IMR-90 (cell line): ENCODE data around the gene DDI2. TPM values are rescaled to one million over a fixed set of nuclear protein-coding genes. Genes with fewer than 3 reads are reported as not detected.

Experiments used
- ATAC-seq: fragments of 200-7000 bp; cut with Tn5 transposase; 2 replicates; pipeline ENCODE4 v1.9.1; 2020; ENCODE audit warnings: low read depth, mild to moderate bottlenecking, moderate library complexity
- BruUV-seq: library from RNA; stranded (reverse); fragments of 400-500 nt; replicated peaks from 2 replicates; lab custom pipeline; 2021; lab: Mats Ljungman, UMichigan
- CTCF ChIA-PET: fragments of 300-600 bp; formaldehyde crosslinking; extraction: SDS; loops from one replicate; lab custom pipeline; 2021; ENCODE audit warnings: antibody characterized with exemption; lab: Yijun Ruan, JAX
- POLR2A ChIA-PET: fragments of 300-600 bp; sonication (Branson Sonifier 250); formaldehyde crosslinking; loops from one replicate; lab custom pipeline; 2022; ENCODE audit warnings: antibody characterized with exemption; ENCODE audit not compliant: unreplicated experiment; lab: Charles Lee
- DNase-seq: peaks from one replicate; pipeline ENCODE4 v3.0.0; 2013
- H2AFZ ChIP-seq: replicated peaks from 2 replicates; pipeline ENCODE3; 2013; ENCODE audit warnings: low read length, mild to moderate bottlenecking; ENCODE audit not compliant: poor library complexity
- H2AK5ac ChIP-seq: 2 replicates; pipeline ENCODE4 v1.6.1; 2013; ENCODE audit warnings: low read depth, low read length, inconsistent platforms
- H2AK9ac ChIP-seq: replicated peaks from 2 replicates; pipeline ENCODE3; 2013; ENCODE audit warnings: mild to moderate bottlenecking, low read depth, low read length, moderate library complexity; ENCODE audit not compliant: poor library complexity
- H2BK120ac ChIP-seq: 2 replicates; pipeline ENCODE4 v1.6.1; 2013; ENCODE audit warnings: low read depth, low read length, inconsistent platforms
- H2BK15ac ChIP-seq: 3 replicates; pipeline ENCODE4 v1.6.1; 2013; ENCODE audit warnings: low read depth, low read length, inconsistent platforms
- H2BK20ac ChIP-seq: 2 replicates; pipeline ENCODE4 v1.6.1; 2013; ENCODE audit warnings: low read depth, mild to moderate bottlenecking, inconsistent platforms, low read length, moderate library complexity
- H2BK5ac ChIP-seq: 2 replicates; pipeline ENCODE4 v1.6.1; 2013; ENCODE audit warnings: mild to moderate bottlenecking, low read depth, low read length, inconsistent platforms; ENCODE audit not compliant: poor library complexity, severe bottlenecking
- H3K14ac ChIP-seq: replicated peaks from 2 replicates; pipeline ENCODE4 v1.6.1; 2013; ENCODE audit warnings: low read depth, low read length, inconsistent platforms
- H3K18ac ChIP-seq: 2 replicates; pipeline ENCODE4 v1.6.1; 2013; ENCODE audit warnings: low read depth, low read length, control low read depth
- H3K23ac ChIP-seq: 2 replicates; pipeline ENCODE4 v1.6.1; 2013; ENCODE audit warnings: low read depth, low read length, inconsistent platforms
- H3K27ac ChIP-seq: 2 replicates; pipeline ENCODE4 v1.5.1; 2013; ENCODE audit warnings: mild to moderate bottlenecking, control low read depth, low read length; ENCODE audit not compliant: insufficient read depth
- H3K27me3 ChIP-seq: 2 replicates; pipeline ENCODE4 v1.6.1; 2013; ENCODE audit warnings: low read length; ENCODE audit not compliant: control insufficient read depth, insufficient read depth
- H3K36me3 ChIP-seq: 2 replicates; pipeline ENCODE4 v1.6.1; 2013; ENCODE audit warnings: low read length, mixed read lengths; ENCODE audit not compliant: control insufficient read depth, insufficient read depth
- H3K4ac ChIP-seq: 2 replicates; pipeline ENCODE4 v1.6.1; 2013; ENCODE audit warnings: low read depth, low read length, inconsistent platforms
- H3K4me1 ChIP-seq: 2 replicates; pipeline ENCODE4 v1.6.1; 2013; ENCODE audit warnings: low read length, mixed read lengths; ENCODE audit not compliant: control insufficient read depth, insufficient read depth
- H3K4me2 ChIP-seq: 2 replicates; pipeline ENCODE4 v1.6.1; 2013; ENCODE audit warnings: low read depth, mild to moderate bottlenecking, control low read depth, low read length, moderate library complexity
- H3K4me3 ChIP-seq: 2 replicates; pipeline ENCODE4 v1.5.1; 2013; ENCODE audit warnings: low read depth, mild to moderate bottlenecking, control low read depth, low read length, moderate library complexity; ENCODE audit not compliant: insufficient read depth
- H3K56ac ChIP-seq: 2 replicates; pipeline ENCODE4 v1.6.1; 2013; ENCODE audit warnings: low read length, inconsistent platforms; ENCODE audit not compliant: insufficient read depth; ENCODE audit errors: extremely low read depth
- H3K79me1 ChIP-seq, 2 experiments: 2 replicates each; pipeline ENCODE4 v1.6.1; 2013; ENCODE audit warnings: low read length in 2 of 2, inconsistent platforms in 1 of 2, low read depth in 1 of 2
- H3K9ac ChIP-seq: 2 replicates; pipeline ENCODE4 v1.6.1; 2013; ENCODE audit warnings: low read depth, low read length, control low read depth
- H3K9me1 ChIP-seq: 2 replicates; pipeline ENCODE4 v1.6.1; 2013; ENCODE audit warnings: low read length, inconsistent platforms; ENCODE audit not compliant: insufficient read depth
- H3K9me3 ChIP-seq: 2 replicates; pipeline ENCODE4 v1.6.1; 2013; ENCODE audit warnings: low read length; ENCODE audit not compliant: control insufficient read depth, insufficient read depth
- H4K20me1 ChIP-seq: 2 replicates; pipeline ENCODE4 v1.6.1; 2013; ENCODE audit warnings: low read length, inconsistent platforms; ENCODE audit not compliant: insufficient read depth
- H4K5ac ChIP-seq: 2 replicates; pipeline ENCODE4 v1.6.1; 2013; ENCODE audit warnings: mild to moderate bottlenecking, low read depth, low read length, control low read depth
- H4K8ac ChIP-seq, 2 experiments: 2 replicates each; pipeline ENCODE4 v1.6.1; 2013; ENCODE audit warnings: low read depth in 2 of 2, low read length in 2 of 2, control low read depth in 1 of 2, inconsistent platforms in 1 of 2
- H4K91ac ChIP-seq: 2 replicates; pipeline ENCODE4 v1.6.1; 2013; ENCODE audit warnings: low read depth, low read length, inconsistent platforms; ENCODE audit not compliant: insufficient read depth
- BHLHE40 ChIP-seq: fragments of 150-350 bp; IDR thresholded peaks from 2 replicates; pipeline ENCODE4 v1.6.1; 2016; ENCODE audit warnings: mild to moderate bottlenecking, low read depth, low read length
- CHD1 ChIP-seq: IDR thresholded peaks from 2 replicates; pipeline ENCODE4 v1.6.1; 2012; ENCODE audit warnings: low read depth, low read length, improper control_type of control experiment
- ELK1 ChIP-seq: fragments of 150-350 bp; IDR thresholded peaks from 2 replicates; pipeline ENCODE4 v1.6.1; 2016; ENCODE audit warnings: low read depth, mild to moderate bottlenecking, low read length, moderate library complexity, borderline replicate concordance
- FOS ChIP-seq: fragments of 150-350 bp; IDR thresholded peaks from 2 replicates; pipeline ENCODE4 v1.6.1; 2016; ENCODE audit warnings: low read depth, low read length
- MAFK ChIP-seq: IDR thresholded peaks from 2 replicates; pipeline ENCODE4 v1.6.1; 2012; ENCODE audit warnings: low read depth, low read length, improper control_type of control experiment
- NFE2L2 ChIP-seq: fragments of 150-350 bp; IDR thresholded peaks from 2 replicates; pipeline ENCODE4 v1.6.1; 2016; ENCODE audit warnings: low read depth, mild to moderate bottlenecking, low read length
- RAD21 ChIP-seq: IDR thresholded peaks from 2 replicates; pipeline ENCODE4 v1.6.1; 2012; ENCODE audit warnings: low read length, improper control_type of control experiment
- RCOR1 ChIP-seq: IDR thresholded peaks from 2 replicates; pipeline ENCODE4 v1.6.1; 2012; ENCODE audit warnings: mild to moderate bottlenecking, low read length, improper control_type of control experiment; ENCODE audit not compliant: insufficient replicate concordance
- RFX5 ChIP-seq: IDR thresholded peaks from 2 replicates; pipeline ENCODE4 v1.8.0; 2012; ENCODE audit warnings: low read depth, mild to moderate bottlenecking, low read length, moderate library complexity
- WGBS, 2 experiments: methylation state at CpG; one replicate each; pipeline versions ENCODE4 v1.1.5 to v1.1.7; 2013; ENCODE audit warnings: missing lambda C conversion rate in 2 of 2; ENCODE audit not compliant: insufficient read length in 1 of 2; ENCODE audit errors: extremely low coverage in 2 of 2; 5-methylcytosine and 5-hydroxymethylcytosine counted together
- dilution Hi-C: fragments of 300-500 bp; cut with HindIII; formaldehyde crosslinking; loops from one replicate; pipeline ENCODE4 v1.14.3; 2018; ENCODE audit warnings: low sequenced_read_pairs; ENCODE audit not compliant: unreplicated experiment
- in situ Hi-C: fragments of 300-500 bp; cut with MboI; formaldehyde crosslinking; loops from 3 replicates; pipeline ENCODE4 v1.14.3; 2019; ENCODE audit warnings: low sequenced_read_pairs, inconsistent platforms, mixed read lengths
- intact Hi-C: fragments of 100-400 bp; cut with micrococcal nuclease; formaldehyde crosslinking; loops from 2 replicates; pipeline ENCODE4 v1.10.0; 2022
- polyA plus RNA-seq, 3 experiments: library from polyadenylated mRNA; depleted of rRNA; stranded (reverse); fragments of >200 nt; gene quantifications; 2 replicates each; pipeline ENCODE4 v1.2.3, GENCODE V29; 2012; ENCODE audit warnings: low replicate concordance in 1 of 3
- total RNA-seq: library from RNA; depleted of rRNA; stranded (reverse); fragments of >200 nt; gene quantifications from 2 replicates; pipeline ENCODE4 v1.2.3, GENCODE V29; 2012
- TF ChIP-seq, protein P1 (sequence below): conservative IDR thresholded peaks from 2 replicates; pipeline ENCODE4 v1.5.1; 2012; ENCODE audit warnings: mild to moderate bottlenecking, low read depth, low read length, improper control_type of control experiment

Gene DDI2
- total and polyA plus RNA-seq, 2 of the 4 experiments (the other 2 are of a cell fraction) = 6.0 to 13.4 TPM

DNA sequence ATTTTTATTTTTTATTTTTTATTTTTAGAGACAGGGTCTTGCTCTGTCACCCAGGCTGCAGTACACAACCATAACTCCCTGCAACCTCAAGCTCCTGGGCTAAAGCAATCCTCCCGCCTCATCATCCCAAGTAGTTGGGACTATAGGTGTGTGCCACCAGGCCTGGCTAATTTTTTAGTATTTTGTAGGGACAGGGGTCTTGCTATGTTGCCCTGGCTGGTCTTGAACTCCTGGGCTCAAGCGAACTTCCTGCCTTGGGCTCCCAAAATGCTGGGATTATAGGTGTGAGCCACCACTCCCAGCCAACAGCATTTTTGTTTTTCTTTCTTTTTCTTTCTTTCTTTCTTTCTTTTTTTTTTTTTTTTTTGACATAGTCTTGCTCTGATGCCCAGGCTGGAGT is 80.9 kb downstream of the DDI2 start:
- no peak overlapping the region for H3K4me3 ChIP-seq
- H2BK20ac ChIP-seq = no peak overlapping the region
- no peak overlapping the region for H2AFZ ChIP-seq
- no peak overlapping the region for H3K56ac ChIP-seq
- no peak overlapping the region for H3K4ac ChIP-seq
- TF ChIP-seq RFX5 = no peak
- TF ChIP-seq, protein P1, sequence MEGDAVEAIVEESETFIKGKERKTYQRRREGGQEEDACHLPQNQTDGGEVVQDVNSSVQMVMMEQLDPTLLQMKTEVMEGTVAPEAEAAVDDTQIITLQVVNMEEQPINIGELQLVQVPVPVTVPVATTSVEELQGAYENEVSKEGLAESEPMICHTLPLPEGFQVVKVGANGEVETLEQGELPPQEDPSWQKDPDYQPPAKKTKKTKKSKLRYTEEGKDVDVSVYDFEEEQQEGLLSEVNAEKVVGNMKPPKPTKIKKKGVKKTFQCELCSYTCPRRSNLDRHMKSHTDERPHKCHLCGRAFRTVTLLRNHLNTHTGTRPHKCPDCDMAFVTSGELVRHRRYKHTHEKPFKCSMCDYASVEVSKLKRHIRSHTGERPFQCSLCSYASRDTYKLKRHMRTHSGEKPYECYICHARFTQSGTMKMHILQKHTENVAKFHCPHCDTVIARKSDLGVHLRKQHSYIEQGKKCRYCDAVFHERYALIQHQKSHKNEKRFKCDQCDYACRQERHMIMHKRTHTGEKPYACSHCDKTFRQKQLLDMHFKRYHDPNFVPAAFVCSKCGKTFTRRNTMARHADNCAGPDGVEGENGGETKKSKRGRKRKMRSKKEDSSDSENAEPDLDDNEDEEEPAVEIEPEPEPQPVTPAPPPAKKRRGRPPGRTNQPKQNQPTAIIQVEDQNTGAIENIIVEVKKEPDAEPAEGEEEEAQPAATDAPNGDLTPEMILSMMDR = no peak
- TF ChIP-seq MAFK = no peak
- TF ChIP-seq ELK1 = no peak
- no peak for TF ChIP-seq CHD1
- no peak for TF ChIP-seq NFE2L2
- TF ChIP-seq RAD21 = no peak
- TF ChIP-seq BHLHE40 = no peak
- TF ChIP-seq FOS = no peak
- TF ChIP-seq RCOR1 = no peak
- dilution Hi-C loops (no loop called here), intact Hi-C loops (no loop called here), in situ Hi-C loops (no loop called here)
- no peak overlapping the region for H3K4me2 ChIP-seq
- no peak overlapping the region for H3K23ac ChIP-seq
- no peak overlapping the region for H4K91ac ChIP-seq
- H3K9ac ChIP-seq = no peak overlapping the region
- H2AK9ac ChIP-seq = no peak overlapping the region
- no peaks in the 10 kb centered on the region for H3K9me3 ChIP-seq
- no CpG with 5 or more reads among the region's 2 CpGs for WGBS, 2 experiments
- H2BK5ac ChIP-seq = no peak overlapping the region
- DNase-seq (no peak), ATAC-seq (no peak)
- BruUV-seq = no TSS peak
- POLR2A ChIA-PET = no interaction called here
- peaks cover 46% of the 10 kb centered on the region for H4K20me1 ChIP-seq
- H4K8ac ChIP-seq = no peak overlapping the region
- H2BK15ac ChIP-seq = no peak overlapping the region
- no peak overlapping the region for H2AK5ac ChIP-seq
- H3K79me1 ChIP-seq = peaks cover 30 to 78% of the 10 kb centered on the region in 2 experiments
- H3K4me1 ChIP-seq = peaks cover 6% of the 10 kb centered on the region; the same call in 1 of the 2 replicates
- H3K14ac ChIP-seq = no peak overlapping the region
- H3K27ac ChIP-seq = no peak overlapping the region
- H3K36me3 ChIP-seq = peaks cover 1% of the 10 kb centered on the region; the same call in 1 of the 2 replicates
- H3K18ac ChIP-seq = no peak overlapping the region
- H3K9me1 ChIP-seq = peaks cover 16% of the 10 kb centered on the region
- H2BK120ac ChIP-seq = no peak overlapping the region
- CTCF ChIA-PET = no interaction called here
- H3K27me3 ChIP-seq = no peaks in the 10 kb centered on the region
- no peak overlapping the region for H4K5ac ChIP-seq
